ENCODE results near the gene ZNF688. TPM values are rescaled to one million over a fixed set of nuclear protein-coding genes. Genes with fewer than 3 reads are reported as not detected.

ZNF688 gene
- total and polyA plus RNA-seq, 2 of the 8 experiments (the other 6 are each of a cell fraction or from before 2014, with no cell fraction given): 2.7 to 3.5 TPM

- WGBS, 2 experiments (ENCODE audit: extremely low coverage in 1 of 2, insufficient coverage in 1 of 2, insufficient read length in 1 of 2, insufficient replicate concordance in 2 of 2, low coverage in 1 of 2, low lambda C conversion rate in 2 of 2, missing lambda C conversion rate in 1 of 2): 90% methylated on average over 14 of the region's 14 CpGs; no CpG with 5 or more reads in 1 of the 2 experiments
Observed at GRCh38 chr16:30562021-30562420, 9.5 kb downstream of the ZNF688 start.

More at GRCh38 chr16:30562021-30562420, 9.5 kb downstream of the ZNF688 start:
- no peak overlapping the region for H3K4ac ChIP-seq (replicated peaks; ENCODE audit: insufficient read length, low read depth, low read length)
- H3K27me3 ChIP-seq (replicated peaks in 1 of 4; ENCODE audit: control insufficient read depth in 3 of 4, extremely low read depth in 1 of 4, insufficient read depth in 3 of 4, low read length in 3 of 4): peaks cover 0 to 3% (median 1%) of the 10 kb centered on the region in 4 experiments; a peak in 2 of 7 replicates
- ChIA-PET POLR2A (ENCODE audit: partially characterized antibody) (interaction anchor here (0.7 to 8.4 kb wide), 15 partner anchors 9 to 207 kb away, joined by 3 to 121 read pairs (median 4); partner anchors contain the start of genes CD2BP2, DCTPP1, ZNF688 and ZNF747), CTCF (ENCODE audit: partially characterized antibody) (interaction anchor here (0.6 to 2.1 kb wide), 11 partner anchors 26 to 139 kb away, joined by 3 to 7 read pairs (median 3); partner anchors contain the start of gene ZNF747)
- no peak overlapping the region for H3K9ac ChIP-seq (replicated peaks in 1 of 4; ENCODE audit: extremely low read depth in 1 of 4, low read depth in 3 of 4, low read length in 3 of 4)
- H2BK12ac ChIP-seq (ENCODE audit: low read depth, low read length): no peak overlapping the region
- H4K5ac ChIP-seq (ENCODE audit: insufficient read length, low read depth, low read length): no peak overlapping the region
- no peaks in the 10 kb centered on the region for H3K36me3 ChIP-seq (ENCODE audit: control insufficient read depth in 2 of 4, insufficient read depth in 4 of 4, low read length in 3 of 4)
- TF ChIP-seq KDM4A (IDR thresholded peaks at IDR 0.05; ENCODE audit: low read depth, low read length, severe bottlenecking) (no peak), RXRA (IDR thresholded peaks at IDR 0.05; ENCODE audit: insufficient read depth, low read depth, low read length) (no peak), TCF12 (IDR thresholded peaks at IDR 0.05; ENCODE audit: low read depth, low read length) (no peak), HDAC6 (IDR thresholded peaks at IDR 0.05; ENCODE audit: low read depth, low read length) (no peak)
- DNase-seq (ENCODE audit: low read depth in 1 of 2, low spot score in 2 of 2) (no peak), FAIRE-seq (no peak)
- H3K23me2 ChIP-seq (ENCODE audit: low read depth, low read length): peaks cover 7% of the 10 kb centered on the region; the same call in 1 of the 2 replicates
- no peaks in the 10 kb centered on the region for H3K9me3 ChIP-seq (ENCODE audit: insufficient read depth in 2 of 2, low read depth in 1 of 2, low read length in 1 of 2)
- no peak overlapping the region for H3K4me2 ChIP-seq (ENCODE audit: insufficient read depth in 1 of 2, low read depth in 2 of 2, low read length in 2 of 2)
- no peak overlapping the region for H2BK5ac ChIP-seq (ENCODE audit: low read depth, low read length)
- no peak overlapping the region for H3K23ac ChIP-seq (ENCODE audit: insufficient read length)
- no peak overlapping the region for H2BK15ac ChIP-seq (ENCODE audit: low read length)
- no peak overlapping the region for H4K91ac ChIP-seq (replicated peaks; ENCODE audit: insufficient read length, low read length)
- H2BK20ac ChIP-seq (ENCODE audit: low read length): no peak overlapping the region
- no peak overlapping the region for H3K56ac ChIP-seq (replicated peaks; ENCODE audit: insufficient read length, low read depth, low read length)
- peaks cover 0 to 4% (median under 1%) of the 10 kb centered on the region in 4 experiments; a peak in 2 of 7 replicates for H3K4me1 ChIP-seq (replicated peaks in 1 of 4; ENCODE audit: control insufficient read depth in 3 of 4, insufficient read depth in 4 of 4, low read length in 3 of 4)
- no peak overlapping the region for H3K4me3 ChIP-seq (ENCODE audit: extremely low read depth in 1 of 4, insufficient read depth in 2 of 4, low read depth in 3 of 4, low read length in 4 of 4)
- H2AFZ ChIP-seq (ENCODE audit: low read length): no peak overlapping the region
- no peaks in the 10 kb centered on the region for H3K79me1 ChIP-seq (ENCODE audit: low read depth, low read length)
- no peak overlapping the region for H3K27ac ChIP-seq (ENCODE audit: low read depth, low read length)
- H4K20me1 ChIP-seq (replicated peaks in 1 of 2; ENCODE audit: control insufficient read depth in 1 of 2, insufficient read depth in 2 of 2, low read length in 2 of 2): no peaks in the 10 kb centered on the region
- no peak overlapping the region for H3K14ac ChIP-seq (ENCODE audit: insufficient read length)
- no peak overlapping the region for H2AK5ac ChIP-seq (ENCODE audit: low read depth, low read length)
- no peaks in the 10 kb centered on the region for H3K79me2 ChIP-seq (ENCODE audit: control insufficient read depth in 1 of 2, insufficient read depth in 2 of 2, low read length in 2 of 2)
- no peak overlapping the region for H2BK120ac ChIP-seq (replicated peaks; ENCODE audit: low read depth, low read length)
- peak overlapping the region; percentile 96; the same call in 1 of the 2 replicates for H4K8ac ChIP-seq (ENCODE audit: extremely low read depth, insufficient read depth, low read length)
- H3K18ac ChIP-seq (ENCODE audit: extremely low read depth, low read length): peak overlapping the region; percentile 60

Data from H1 (cell line).